ENCODE data around the gene RPS6KA5.

DNA sequence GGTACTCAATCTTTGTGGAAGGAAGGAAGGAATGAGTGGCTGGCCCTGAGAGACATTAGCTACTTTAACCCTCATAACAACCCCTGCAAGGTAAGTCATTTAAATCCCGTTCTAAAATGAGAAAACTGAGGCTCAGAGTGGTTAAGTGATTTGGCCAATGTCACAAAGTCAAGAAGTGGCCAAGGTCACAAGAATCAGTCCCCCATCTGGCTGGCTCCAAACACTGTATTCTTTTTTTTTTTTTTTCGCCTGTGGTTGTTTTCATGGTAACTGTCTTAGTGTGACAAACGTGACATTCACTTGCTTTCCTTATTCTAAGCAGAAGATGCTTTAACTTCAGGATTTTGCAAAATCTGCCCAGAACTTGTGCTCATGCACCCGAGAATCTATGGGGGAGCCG lies 247.0 kb downstream of the RPS6KA5 start:
- TF ChIP-seq, protein P1, sequence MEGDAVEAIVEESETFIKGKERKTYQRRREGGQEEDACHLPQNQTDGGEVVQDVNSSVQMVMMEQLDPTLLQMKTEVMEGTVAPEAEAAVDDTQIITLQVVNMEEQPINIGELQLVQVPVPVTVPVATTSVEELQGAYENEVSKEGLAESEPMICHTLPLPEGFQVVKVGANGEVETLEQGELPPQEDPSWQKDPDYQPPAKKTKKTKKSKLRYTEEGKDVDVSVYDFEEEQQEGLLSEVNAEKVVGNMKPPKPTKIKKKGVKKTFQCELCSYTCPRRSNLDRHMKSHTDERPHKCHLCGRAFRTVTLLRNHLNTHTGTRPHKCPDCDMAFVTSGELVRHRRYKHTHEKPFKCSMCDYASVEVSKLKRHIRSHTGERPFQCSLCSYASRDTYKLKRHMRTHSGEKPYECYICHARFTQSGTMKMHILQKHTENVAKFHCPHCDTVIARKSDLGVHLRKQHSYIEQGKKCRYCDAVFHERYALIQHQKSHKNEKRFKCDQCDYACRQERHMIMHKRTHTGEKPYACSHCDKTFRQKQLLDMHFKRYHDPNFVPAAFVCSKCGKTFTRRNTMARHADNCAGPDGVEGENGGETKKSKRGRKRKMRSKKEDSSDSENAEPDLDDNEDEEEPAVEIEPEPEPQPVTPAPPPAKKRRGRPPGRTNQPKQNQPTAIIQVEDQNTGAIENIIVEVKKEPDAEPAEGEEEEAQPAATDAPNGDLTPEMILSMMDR (IDR thresholded peaks at IDR 0.05), result no peak
- TF ChIP-seq EP300 (IDR thresholded peaks at IDR 0.05), result no peak
- no peak for TF ChIP-seq POLR2A (IDR thresholded peaks at IDR 0.05)
- no peak for TF ChIP-seq POLR2AphosphoS5 (IDR thresholded peaks at IDR 0.05)

Measured in stomach (tissue), 4 donors.